Endodermal cell (in vitro differentiated cells): ENCODE measurements around the gene OR8D4. TPM values are rescaled to one million over a fixed set of nuclear protein-coding genes. Genes with fewer than 3 reads are reported as not detected.
A peak's percentile ranks its signal among the peaks of the same experiment; 100 is the strongest.

Experiments
- DNase-seq: peaks from one replicate; pipeline ENCODE4 v3.0.0-alpha.2; 2017
- H3K27ac ChIP-seq: 2 replicates; pipeline ENCODE4 v1.5.1; 2013; ENCODE audit warnings: mild to moderate bottlenecking, low read depth, low read length, moderate library complexity
- H3K27me3 ChIP-seq: 2 replicates; pipeline ENCODE4 v1.6.1; 2013; ENCODE audit warnings: mild to moderate bottlenecking, low read length, moderate library complexity; ENCODE audit not compliant: insufficient read depth, control insufficient read depth, poor library complexity, severe bottlenecking
- H3K36me3 ChIP-seq: 2 replicates; pipeline ENCODE4 v1.7.0; 2013; ENCODE audit warnings: mild to moderate bottlenecking, low read length, moderate library complexity; ENCODE audit not compliant: control insufficient read depth, insufficient read depth
- H3K4me1 ChIP-seq: one replicate; pipeline ENCODE4 v1.7.0; 2013; ENCODE audit warnings: low read length; ENCODE audit not compliant: control insufficient read depth, insufficient read depth
- H3K4me3 ChIP-seq: 2 replicates; pipeline ENCODE4 v1.5.1; 2013; ENCODE audit warnings: mild to moderate bottlenecking, low read length, moderate library complexity
- H3K9ac ChIP-seq: 2 replicates; pipeline ENCODE4 v1.6.1; 2013; ENCODE audit warnings: mild to moderate bottlenecking, low read length, moderate library complexity; ENCODE audit not compliant: poor library complexity, severe bottlenecking; ENCODE audit errors: extremely low read depth
- H3K9me3 ChIP-seq: 2 replicates; pipeline ENCODE4 v1.6.1; 2013; ENCODE audit warnings: mild to moderate bottlenecking, low read length, moderate library complexity; ENCODE audit not compliant: control insufficient read depth
- H3K27ac Mint-ChIP-seq: 2 replicates; pipeline ENCODE4 v1.8.0; 2020; ENCODE audit warnings: mixed read lengths
- H3K27me3 Mint-ChIP-seq: 2 replicates; pipeline ENCODE4 v1.8.0; 2021; ENCODE audit warnings: mild to moderate bottlenecking, mixed read lengths; ENCODE audit not compliant: insufficient read depth
- H3K36me3 Mint-ChIP-seq: 2 replicates; pipeline ENCODE4 v1.8.0; 2020; ENCODE audit warnings: low read depth, mixed read lengths
- H3K4me1 Mint-ChIP-seq: 2 replicates; pipeline ENCODE4 v1.8.0; 2020; ENCODE audit warnings: mixed read lengths
- H3K4me3 Mint-ChIP-seq: 2 replicates; pipeline ENCODE4 v1.8.0; 2020; ENCODE audit warnings: mild to moderate bottlenecking, moderate library complexity, mixed read lengths
- H3K9me3 Mint-ChIP-seq: 2 replicates; pipeline ENCODE4 v1.8.0; 2020; ENCODE audit warnings: mild to moderate bottlenecking, mixed read lengths
- WGBS, 2 experiments: methylation state at CpG; one replicate each; pipeline versions ENCODE4 v1.1.5 to v1.1.7; 2013; ENCODE audit warnings: missing lambda C conversion rate in 2 of 2, mixed read lengths in 1 of 2; ENCODE audit not compliant: insufficient coverage in 1 of 2, insufficient read length in 1 of 2; 5-methylcytosine and 5-hydroxymethylcytosine counted together
- long read RNA-seq, 4 experiments: library from polyadenylated mRNA in 2 of 4; library from RNA in 1 of 4; library from capped mRNA in 1 of 4; stranded (forward) in 3 of 4; unstranded in 1 of 4; transcript quantifications; one replicate each; pipeline ENCODE4 v2.0.0, GENCODE V29; 2020 to 2021; ENCODE audit warnings: inconsistent platforms in 1 of 4
- polyA plus RNA-seq, 2 experiments: library from polyadenylated mRNA; stranded (reverse); fragments of 50-300 nt; gene quantifications; one replicate each; pipeline ENCODE4 v1.2.3, GENCODE V29; 2013
- total RNA-seq, 2 donors: library from RNA; stranded (reverse); fragmentation: NEBNext Ultra II Directional in 1 of 2; extraction: Animal tissue kit (Norgen Biotek cat#: 25700) in 1 of 2; gene quantifications; 2 replicates in 1 of 2; 3 replicates in 1 of 2; pipeline ENCODE4 v1.2.1, GENCODE V29; 2021
- TF ChIP-seq, protein P1 (sequence below): fragments of 200-600 bp; sonication (generic); conservative IDR thresholded peaks from 2 replicates; pipeline ENCODE4 v1.5.0; 2021; ENCODE audit warnings: antibody characterized with exemption, mild to moderate bottlenecking

OR8D4 gene
- under 1 TPM in 1 of 2 donors, not detected in 1; 0.13 TPM for total RNA-seq
- not detected for polyA plus RNA-seq (2013, experiment 1 of 2)
- polyA plus RNA-seq (2013, experiment 2 of 2): not detected
- long read RNA-seq, experiment 1: 0 reads
- long read RNA-seq, experiment 2: 0 reads
- long read RNA-seq, experiment 3: 0 reads
- long read RNA-seq, experiment 4: 0 reads

DNA sequence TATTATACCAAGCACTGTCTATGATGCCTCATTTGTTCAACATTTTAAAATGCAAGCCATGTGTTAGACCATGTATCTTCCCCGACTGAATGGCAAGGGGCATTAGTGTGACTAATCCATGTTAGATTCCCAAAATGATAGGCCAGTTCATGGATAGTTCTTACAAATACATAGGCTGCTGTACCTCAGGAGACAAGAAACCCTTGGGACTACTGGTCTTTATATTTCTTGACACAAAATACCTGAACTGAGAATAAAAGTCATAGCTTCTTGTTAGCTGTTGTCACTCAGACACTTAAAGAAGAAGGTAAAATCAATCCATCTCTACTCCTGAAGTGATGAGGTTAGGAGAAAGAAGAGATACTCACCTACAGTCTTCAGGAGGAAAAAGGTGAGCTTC, at the start of gene OR8D4:
OR8D4 (plus strand) TSS at position 301 of the 400 bp plus-strand sequence. CDS start 4,265 bp downstream, outside the sequence.
- Mint-ChIP-seq H3K27ac (no peak within 1 kb of the TSS), H3K27me3 (no peaks in the 10 kb centered on the region), H3K9me3 (no peaks in the 10 kb centered on the region), H3K4me3 (no peak within 1 kb of the TSS), H3K36me3 (no peaks in the 10 kb centered on the region), H3K4me1 (peaks cover 25% of the 10 kb centered on the region)
- Histone ChIP-seq H3K4me3 (no peak within 1 kb of the TSS), H3K27me3 (no peaks in the 10 kb centered on the region), H3K27ac (no peak within 1 kb of the TSS), H3K4me1 (no peaks in the 10 kb centered on the region), H3K36me3 (no peaks in the 10 kb centered on the region), H3K9me3 (no peaks in the 10 kb centered on the region), H3K9ac (no peak within 1 kb of the TSS)
- 91 to 100% methylated on average over 1 of the region's 1 CpG for WGBS, 2 experiments
- no peak for DNase-seq
- TF ChIP-seq, protein P1, sequence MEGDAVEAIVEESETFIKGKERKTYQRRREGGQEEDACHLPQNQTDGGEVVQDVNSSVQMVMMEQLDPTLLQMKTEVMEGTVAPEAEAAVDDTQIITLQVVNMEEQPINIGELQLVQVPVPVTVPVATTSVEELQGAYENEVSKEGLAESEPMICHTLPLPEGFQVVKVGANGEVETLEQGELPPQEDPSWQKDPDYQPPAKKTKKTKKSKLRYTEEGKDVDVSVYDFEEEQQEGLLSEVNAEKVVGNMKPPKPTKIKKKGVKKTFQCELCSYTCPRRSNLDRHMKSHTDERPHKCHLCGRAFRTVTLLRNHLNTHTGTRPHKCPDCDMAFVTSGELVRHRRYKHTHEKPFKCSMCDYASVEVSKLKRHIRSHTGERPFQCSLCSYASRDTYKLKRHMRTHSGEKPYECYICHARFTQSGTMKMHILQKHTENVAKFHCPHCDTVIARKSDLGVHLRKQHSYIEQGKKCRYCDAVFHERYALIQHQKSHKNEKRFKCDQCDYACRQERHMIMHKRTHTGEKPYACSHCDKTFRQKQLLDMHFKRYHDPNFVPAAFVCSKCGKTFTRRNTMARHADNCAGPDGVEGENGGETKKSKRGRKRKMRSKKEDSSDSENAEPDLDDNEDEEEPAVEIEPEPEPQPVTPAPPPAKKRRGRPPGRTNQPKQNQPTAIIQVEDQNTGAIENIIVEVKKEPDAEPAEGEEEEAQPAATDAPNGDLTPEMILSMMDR: no peak

DNA sequence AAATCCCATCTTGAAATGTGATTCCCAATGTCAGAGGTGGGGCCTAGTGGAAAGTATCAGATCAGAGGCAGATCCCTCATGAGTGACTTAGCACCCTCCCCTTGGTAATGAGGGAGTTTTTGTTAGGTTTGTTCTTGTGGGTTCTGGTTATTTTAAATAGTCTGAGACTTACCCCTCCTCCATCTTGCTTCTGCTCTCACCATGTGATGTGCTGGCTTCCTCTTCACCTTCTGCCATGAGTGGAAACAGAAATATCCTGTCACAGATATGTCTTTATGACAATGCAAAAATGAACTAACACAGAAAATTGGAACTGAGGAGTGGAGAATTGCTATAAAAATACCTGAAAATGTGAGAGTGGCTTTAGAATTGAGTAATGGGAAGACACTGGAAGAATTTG, 49.6 kb upstream of the OR8D4 start:
- no peak overlapping the region for H3K27ac ChIP-seq
- H3K27me3 ChIP-seq: no peaks in the 10 kb centered on the region
- peaks cover 6% of the 10 kb centered on the region for H3K4me1 Mint-ChIP-seq
- no peaks in the 10 kb centered on the region for H3K4me1 ChIP-seq
- no peak overlapping the region for H3K9ac ChIP-seq
- TF ChIP-seq, protein P1: no peak
- peaks cover 22% of the 10 kb centered on the region for H3K9me3 ChIP-seq
- H3K36me3 ChIP-seq: no peaks in the 10 kb centered on the region
- H3K27me3 Mint-ChIP-seq: no peaks in the 10 kb centered on the region
- peaks cover 8% of the 10 kb centered on the region for H3K36me3 Mint-ChIP-seq
- no peak overlapping the region for H3K4me3 Mint-ChIP-seq
- H3K27ac Mint-ChIP-seq: no peak overlapping the region
- H3K4me3 ChIP-seq: no peak overlapping the region
- H3K9me3 Mint-ChIP-seq: peaks cover 34% of the 10 kb centered on the region
- no peak for DNase-seq

DNA sequence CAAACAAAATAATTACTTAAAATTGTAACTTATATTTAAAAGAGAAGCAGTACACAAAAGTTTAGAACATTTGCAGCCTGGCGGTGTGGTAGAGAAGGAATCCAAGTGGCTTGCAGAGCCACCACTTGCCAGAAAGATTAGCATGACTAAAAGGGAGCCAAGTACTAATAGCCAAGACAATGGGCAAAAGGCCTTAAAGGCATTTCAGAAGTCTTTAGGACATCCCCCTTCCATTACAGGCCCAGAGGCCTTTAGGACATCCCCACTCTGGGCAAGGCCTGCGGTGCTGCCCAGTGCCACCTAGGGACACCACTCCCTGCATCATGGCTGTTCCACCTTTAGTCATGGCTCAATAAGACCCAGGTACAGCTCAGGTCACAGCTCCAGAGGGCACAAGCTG, 48.9 kb upstream of the OR8D4 start:
- Mint-ChIP-seq H3K27ac (no peak overlapping the region), H3K4me3 (no peak overlapping the region), H3K36me3 (peaks cover 11% of the 10 kb centered on the region), H3K27me3 (no peaks in the 10 kb centered on the region), H3K4me1 (peaks cover 6% of the 10 kb centered on the region), H3K9me3 (peaks cover 41% of the 10 kb centered on the region)
- Histone ChIP-seq H3K36me3 (no peaks in the 10 kb centered on the region), H3K4me1 (no peaks in the 10 kb centered on the region), H3K9me3 (peaks cover 29% of the 10 kb centered on the region), H3K4me3 (no peak overlapping the region), H3K9ac (no peak overlapping the region), H3K27ac (no peak overlapping the region), H3K27me3 (no peaks in the 10 kb centered on the region)
- WGBS, 2 experiments: 90 to 91% methylated on average over 2 of the region's 2 CpGs
- TF ChIP-seq, protein P1: no peak
- peak; percentile 48 for DNase-seq
